ENCODE data around the gene DGKE.

DNA sequence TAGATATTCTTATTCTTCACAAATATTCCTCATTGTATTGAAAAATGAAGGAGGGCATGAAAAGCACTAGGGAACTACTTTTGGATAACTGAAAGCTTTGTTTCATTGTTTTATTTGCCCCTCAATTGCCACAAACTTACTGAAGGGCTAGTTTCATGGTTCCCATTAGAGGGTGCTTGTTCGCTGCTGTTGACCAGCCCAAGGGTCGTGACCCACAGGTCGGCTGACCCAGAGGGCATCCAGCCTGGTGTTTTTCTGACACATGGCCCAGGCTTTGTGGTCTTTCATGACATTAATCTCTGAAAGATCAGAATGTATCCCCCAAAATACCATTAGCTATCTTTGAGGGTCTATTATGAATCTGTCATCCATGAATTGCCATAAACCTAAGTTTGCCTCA lies 30.0 kb downstream of the DGKE start:
- TF ChIP-seq ZNF180 (CRISPR knock-in tag; IDR thresholded peaks at IDR 0.05; ENCODE audit: borderline replicate concordance, low read depth) (no peak), MBD4 (IDR thresholded peaks at IDR 0.05; ENCODE audit: borderline replicate concordance, low read length) (no peak), KDM5A (IDR thresholded peaks at IDR 0.05; ENCODE audit: borderline replicate concordance, low read length) (no peak), ZNF282 (IDR thresholded peaks at IDR 0.05; ENCODE audit: partially characterized antibody) (no peak)

Data from HepG2 (cell line).